NCI-H526 treated with DMSO at 0.1 percent for 48 hours (cell line): Measurements from ENCODE around the gene LCTL.
"Not testable (repeated sequence)": the region's sequence is repeated elsewhere in the genome, so short reads cannot be mapped to it uniquely, and the experiment has no call there.

ENCODE experiments used
- DNase-seq: peaks from one replicate; lab custom pipeline; 2025; lab: John Stamatoyannopoulos, UW

The LCTL gene

DNA sequence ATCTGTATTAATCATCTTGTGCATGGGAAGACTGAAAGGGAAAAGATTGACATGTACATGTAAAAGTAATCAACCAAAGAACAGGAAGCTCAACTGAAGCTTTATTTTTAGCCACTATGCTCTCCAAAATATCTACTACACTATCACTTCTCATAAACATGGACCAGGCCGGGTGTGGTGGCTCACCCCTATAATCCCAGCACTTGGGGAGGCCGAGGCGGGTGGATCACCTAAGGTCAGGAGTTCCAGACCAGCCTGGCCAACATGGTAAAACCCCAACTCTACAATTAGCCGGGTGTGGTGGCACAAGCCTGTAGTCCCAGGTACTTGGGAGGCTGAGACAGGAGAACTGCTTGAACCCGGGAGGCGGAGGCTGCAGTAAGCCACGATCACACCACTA, 65.5 kb downstream of the LCTL start:
- not testable (repeated sequence) for DNase-seq

DNA sequence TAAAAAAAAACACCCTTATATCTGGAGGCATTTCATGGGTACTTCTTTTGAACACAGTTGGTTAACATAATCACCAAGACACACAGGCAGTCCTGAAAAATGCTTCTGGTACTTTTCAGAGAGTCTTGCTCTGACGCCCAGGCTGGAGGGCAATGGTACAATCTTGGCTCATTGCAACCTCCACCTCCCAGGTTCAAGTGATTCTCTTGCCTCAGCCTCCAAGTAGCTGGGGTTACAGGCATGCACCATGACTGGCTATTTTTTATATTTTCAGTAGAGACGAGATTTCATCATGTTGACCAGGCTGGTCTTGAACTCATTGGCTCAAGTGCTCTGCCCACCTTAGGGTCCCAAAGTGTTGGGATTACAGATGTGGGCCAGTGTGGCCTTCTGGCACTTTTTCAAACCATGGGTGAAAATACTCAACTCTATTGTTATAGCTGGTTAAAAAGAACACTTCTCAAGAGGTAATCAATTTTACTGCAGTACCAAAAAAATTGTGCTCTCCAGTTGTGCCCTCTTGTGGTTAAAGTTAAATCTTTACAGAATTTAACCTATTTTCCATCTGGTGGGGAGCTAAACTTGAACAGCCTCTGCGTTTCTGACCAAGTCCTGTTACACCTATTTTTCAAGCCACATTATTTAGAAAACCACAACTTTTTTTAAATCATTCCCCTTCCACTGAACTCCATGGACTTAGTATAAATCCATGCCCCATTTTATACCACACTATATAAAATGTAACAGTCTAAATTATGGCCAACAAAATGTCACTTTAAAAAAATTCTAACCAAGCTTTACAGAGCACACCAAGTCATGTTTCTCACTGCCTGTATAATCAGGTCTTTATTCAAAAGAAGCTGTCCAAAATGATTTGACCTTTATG, 67.1 kb downstream of the LCTL start:
- no peak for DNase-seq
